GM12875 (cell line): ENCODE results near the gene ADGRA3.

Source experiments
- H3K4me3 ChIP-seq: one replicate; pipeline ENCODE4 v1.5.1; 2011; ENCODE audit warnings: low read depth, low read length, control low read depth
- TF ChIP-seq, protein P1 (sequence below): IDR thresholded peaks from 2 replicates; pipeline ENCODE4 v1.5.1; 2011; ENCODE audit warnings: low read depth, mild to moderate bottlenecking, control low read depth, inconsistent platforms, low read length, moderate library complexity, borderline replicate concordance; ENCODE audit not compliant: insufficient read depth

The ADGRA3 gene

DNA sequence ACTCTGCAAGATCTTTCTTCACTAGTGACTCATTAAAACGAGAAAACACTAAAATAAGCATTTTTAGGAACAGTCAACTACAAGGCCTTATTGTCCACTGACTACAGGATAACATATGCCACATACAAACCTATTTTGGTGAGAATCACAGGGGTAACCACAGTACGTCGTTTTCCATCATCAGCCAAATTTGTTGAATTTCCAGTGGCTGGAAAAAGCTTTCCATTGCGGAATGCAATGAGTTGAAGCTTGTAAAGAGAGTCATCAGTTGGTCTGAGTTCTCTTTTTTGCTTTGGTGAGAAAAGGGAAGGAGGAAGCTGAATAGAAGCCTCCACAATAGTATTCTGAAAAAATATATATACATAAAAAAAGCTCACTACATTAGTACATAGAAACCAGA lies 102.4 kb downstream of the ADGRA3 start:
- H3K4me3 ChIP-seq, result no peak overlapping the region

DNA sequence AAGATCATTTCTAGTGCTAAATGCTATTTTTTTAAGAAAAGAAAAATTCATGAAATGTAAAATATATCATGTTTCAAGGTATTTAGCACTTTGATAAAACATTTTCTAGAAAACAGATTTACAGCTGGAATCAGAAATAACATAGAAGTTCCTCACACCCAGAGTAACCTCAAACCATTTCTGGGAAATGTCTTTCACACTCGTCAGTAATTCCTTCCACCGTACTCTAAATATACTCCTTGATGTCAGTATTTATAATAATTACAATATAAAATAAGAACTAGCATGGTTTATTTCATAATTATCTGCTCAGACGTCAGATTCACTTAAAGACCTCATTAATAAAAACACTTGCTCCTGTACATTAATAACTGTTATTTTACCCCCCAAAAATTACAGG lies 103.9 kb downstream of the ADGRA3 start:
- no peak overlapping the region for H3K4me3 ChIP-seq
- TF ChIP-seq, protein P1, sequence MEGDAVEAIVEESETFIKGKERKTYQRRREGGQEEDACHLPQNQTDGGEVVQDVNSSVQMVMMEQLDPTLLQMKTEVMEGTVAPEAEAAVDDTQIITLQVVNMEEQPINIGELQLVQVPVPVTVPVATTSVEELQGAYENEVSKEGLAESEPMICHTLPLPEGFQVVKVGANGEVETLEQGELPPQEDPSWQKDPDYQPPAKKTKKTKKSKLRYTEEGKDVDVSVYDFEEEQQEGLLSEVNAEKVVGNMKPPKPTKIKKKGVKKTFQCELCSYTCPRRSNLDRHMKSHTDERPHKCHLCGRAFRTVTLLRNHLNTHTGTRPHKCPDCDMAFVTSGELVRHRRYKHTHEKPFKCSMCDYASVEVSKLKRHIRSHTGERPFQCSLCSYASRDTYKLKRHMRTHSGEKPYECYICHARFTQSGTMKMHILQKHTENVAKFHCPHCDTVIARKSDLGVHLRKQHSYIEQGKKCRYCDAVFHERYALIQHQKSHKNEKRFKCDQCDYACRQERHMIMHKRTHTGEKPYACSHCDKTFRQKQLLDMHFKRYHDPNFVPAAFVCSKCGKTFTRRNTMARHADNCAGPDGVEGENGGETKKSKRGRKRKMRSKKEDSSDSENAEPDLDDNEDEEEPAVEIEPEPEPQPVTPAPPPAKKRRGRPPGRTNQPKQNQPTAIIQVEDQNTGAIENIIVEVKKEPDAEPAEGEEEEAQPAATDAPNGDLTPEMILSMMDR, result no peak

More for the DNA sequence above, 102.4 kb downstream of the ADGRA3 start:
- TF ChIP-seq, protein P1, result no peak

GRCh38 chr4:22410645-22411247 lies 105.1 kb downstream of the ADGRA3 start:
- no peak overlapping the region for H3K4me3 ChIP-seq
- TF ChIP-seq, protein P1, result no peak

DNA sequence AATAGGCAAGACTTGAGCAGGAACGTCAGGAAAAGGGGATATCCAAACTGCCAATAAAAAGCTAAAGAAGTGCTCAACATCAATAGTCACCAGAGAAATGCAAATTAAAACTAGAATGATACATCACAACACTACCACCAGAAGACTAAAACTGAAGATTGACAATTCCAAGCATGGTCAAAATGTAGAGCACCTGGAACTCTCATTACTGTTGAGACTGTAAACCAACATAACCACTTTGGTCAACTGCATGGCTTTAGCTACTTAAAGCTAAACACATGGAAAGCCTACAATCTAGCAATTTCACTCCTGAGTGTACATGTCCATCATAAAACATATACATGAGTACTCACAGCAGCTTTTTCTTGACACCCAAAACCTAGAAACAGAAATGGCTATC lies 107.4 kb downstream of the ADGRA3 start:
- no peak overlapping the region for H3K4me3 ChIP-seq
- TF ChIP-seq, protein P1, result no peak

DNA sequence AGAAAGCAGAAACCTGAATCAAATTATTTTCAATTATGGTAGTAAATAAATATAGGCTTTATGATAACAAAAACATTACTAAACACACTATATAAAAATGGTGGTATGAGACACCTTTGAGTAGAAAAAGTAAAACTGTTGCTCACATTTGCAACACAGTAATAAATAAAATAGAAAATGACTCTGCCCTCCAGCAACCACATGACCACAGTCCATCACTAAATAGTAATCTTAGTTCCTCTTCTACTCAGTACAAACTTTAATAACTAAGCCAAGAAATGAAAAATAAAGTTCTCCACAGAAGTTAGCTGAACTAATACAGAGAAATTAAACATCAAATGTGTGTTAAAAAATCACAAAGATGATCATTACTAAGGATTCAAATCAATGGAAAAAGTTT lies 108.5 kb downstream of the ADGRA3 start:
- no peak overlapping the region for H3K4me3 ChIP-seq
- TF ChIP-seq, protein P1, result no peak

GRCh38 chr4:22398671-22399070 lies 117.2 kb downstream of the ADGRA3 start:
- H3K4me3 ChIP-seq, result no peak overlapping the region
- TF ChIP-seq, protein P1, result no peak

GRCh38 chr4:22391551-22391950 lies 124.3 kb downstream of the ADGRA3 start:
- no peak overlapping the region for H3K4me3 ChIP-seq
- TF ChIP-seq, protein P1, result no peak
